CD4-positive, alpha-beta T cell treated with Interleukin-12 subunit alpha and Interleukin-12 subunit beta, for 1 hour (primary cell): ENCODE data around the gene AREL1.
"Not testable (repeated sequence)": the region's sequence is repeated elsewhere in the genome, so short reads cannot be mapped to it uniquely, and the experiment has no call there.

Source experiments
- DNase-seq: peaks from one replicate; pipeline ENCODE4 v3.0.0-alpha.2; 2020

Gene AREL1, protein sequence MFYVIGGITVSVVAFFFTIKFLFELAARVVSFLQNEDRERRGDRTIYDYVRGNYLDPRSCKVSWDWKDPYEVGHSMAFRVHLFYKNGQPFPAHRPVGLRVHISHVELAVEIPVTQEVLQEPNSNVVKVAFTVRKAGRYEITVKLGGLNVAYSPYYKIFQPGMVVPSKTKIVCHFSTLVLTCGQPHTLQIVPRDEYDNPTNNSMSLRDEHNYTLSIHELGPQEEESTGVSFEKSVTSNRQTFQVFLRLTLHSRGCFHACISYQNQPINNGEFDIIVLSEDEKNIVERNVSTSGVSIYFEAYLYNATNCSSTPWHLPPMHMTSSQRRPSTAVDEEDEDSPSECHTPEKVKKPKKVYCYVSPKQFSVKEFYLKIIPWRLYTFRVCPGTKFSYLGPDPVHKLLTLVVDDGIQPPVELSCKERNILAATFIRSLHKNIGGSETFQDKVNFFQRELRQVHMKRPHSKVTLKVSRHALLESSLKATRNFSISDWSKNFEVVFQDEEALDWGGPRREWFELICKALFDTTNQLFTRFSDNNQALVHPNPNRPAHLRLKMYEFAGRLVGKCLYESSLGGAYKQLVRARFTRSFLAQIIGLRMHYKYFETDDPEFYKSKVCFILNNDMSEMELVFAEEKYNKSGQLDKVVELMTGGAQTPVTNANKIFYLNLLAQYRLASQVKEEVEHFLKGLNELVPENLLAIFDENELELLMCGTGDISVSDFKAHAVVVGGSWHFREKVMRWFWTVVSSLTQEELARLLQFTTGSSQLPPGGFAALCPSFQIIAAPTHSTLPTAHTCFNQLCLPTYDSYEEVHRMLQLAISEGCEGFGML

DNA sequence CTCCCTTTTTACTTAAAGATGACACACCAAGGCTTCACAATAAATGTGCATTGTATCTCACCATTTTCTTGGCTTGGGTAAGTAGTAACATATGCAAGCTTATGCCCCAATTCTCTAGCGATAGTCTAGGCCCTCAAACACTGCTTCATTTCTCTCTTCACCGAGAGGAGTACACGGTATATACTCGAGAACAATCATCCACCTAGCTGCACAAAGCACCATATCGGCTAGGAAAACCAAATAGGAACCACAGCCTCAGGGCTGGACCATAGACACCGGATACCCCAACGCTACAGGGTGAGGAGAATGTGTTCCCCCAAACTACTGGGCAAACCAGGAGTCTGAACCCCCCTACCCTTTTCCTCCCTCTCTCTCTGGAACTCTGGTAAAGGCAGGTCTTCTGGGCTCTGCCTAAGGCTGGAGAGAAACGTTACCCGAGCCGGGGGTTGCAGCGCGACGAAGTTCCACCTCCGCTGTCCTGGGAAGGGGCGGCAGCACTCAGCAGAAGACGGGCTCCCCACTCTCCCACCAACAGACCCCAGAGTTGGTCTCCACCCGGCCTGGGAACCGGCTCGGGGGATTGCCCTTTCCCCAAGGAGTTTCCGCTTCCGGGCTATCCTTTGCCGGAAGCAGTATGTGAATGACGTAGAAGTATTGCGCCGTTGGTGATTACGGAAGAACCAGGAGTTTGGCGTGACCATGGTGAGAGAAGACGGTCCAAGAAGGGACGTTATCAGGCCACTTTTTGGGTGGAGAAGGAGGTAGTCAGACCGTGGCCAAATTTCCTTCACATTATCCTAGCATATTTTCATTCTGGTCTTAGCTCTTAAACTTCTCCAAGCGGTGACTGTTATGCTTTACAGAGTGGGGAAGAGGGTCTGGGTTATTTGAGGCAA lies at the start of gene AREL1, which contains the start of gene FCF1:
Gene AREL1, minus strand, starts transcription at position 582 of the 896 bp plus-strand sequence. CDS start 27,465 bp downstream, outside the sequence.
Gene FCF1, plus strand, starts transcription at position 646 of the 896 bp plus-strand sequence. Its CDS starts 54 bp downstream, at position 700.
- DNase-seq: peak; percentile 87

DNA sequence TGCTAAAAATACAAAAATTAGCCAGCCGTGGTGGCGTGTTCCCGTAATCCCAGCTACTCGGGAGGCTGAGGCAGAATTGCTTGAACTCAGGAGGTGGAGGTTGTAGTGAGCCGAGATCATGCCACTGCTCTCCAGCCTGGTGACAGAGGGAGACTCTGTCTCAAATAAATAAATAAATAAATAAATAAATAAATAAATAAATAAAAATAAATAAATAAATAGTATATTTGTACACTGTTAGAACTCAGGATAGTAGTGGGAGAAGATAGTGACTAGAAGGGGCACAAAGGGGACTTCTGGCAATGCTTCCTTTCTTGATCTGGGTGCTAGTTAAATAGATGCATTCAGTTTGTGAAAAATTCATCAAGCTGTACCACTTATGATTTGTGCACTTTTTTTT lies 45.6 kb upstream of the AREL1 start:
- DNase-seq: not testable (repeated sequence)

DNA sequence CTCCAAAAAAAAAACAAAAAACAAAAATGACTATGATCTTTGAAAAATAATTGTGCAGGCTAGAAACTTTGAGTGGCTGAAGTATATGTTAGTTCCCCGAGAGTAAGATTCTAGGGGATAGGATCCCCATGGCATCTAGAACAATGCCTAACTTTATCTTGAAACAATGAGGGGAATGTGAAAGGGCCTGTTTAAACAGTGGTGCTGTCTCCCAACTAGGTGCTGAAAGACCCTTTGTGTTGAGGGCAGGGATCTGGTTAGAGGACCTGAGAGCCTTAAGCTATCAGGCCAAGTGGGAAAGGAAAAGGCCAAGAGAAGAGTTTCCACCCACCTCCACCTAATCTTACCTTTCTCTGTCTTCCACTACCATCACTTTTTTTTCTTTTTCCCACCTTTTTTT lies 43.4 kb upstream of the AREL1 start:
- DNase-seq: no peak

DNA sequence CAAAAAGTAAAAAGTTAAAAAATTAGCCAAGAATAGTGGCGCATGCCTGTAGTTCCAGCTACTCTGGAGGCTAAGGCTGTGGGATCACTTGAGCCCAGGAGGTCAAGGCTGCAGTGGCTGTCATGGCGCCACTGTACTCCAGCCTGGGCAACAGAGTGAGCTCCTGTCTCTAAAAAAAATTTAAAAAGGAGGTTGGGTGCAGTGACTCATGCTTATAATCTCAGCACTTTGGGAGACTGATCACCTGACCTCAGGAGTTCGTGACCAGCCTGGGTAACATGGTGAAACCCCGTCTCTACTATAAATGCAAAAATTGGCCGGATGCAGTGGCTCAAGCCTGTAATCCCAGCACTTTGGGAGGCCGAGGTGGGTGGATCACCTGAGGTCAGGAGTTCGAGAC lies 42.0 kb upstream of the AREL1 start:
- DNase-seq: no peak

DNA sequence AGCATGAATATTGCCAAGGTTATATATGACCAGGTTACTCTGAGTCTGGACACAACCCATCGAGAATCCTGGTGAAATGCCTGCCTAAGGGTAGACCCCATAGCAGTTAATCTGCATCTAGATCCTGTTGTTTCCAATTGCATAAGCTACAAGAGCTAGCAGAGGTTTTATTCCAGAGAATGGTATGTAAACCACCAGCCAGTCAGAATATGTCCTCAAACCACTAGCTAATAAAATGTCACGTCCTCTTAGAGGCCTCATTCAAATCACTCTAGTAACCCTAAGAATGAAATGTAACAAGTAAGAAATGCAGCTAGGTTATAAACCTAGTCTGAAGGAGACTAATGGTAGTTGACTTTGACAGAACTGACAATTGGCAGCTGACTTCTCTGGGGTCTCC lies 41.3 kb upstream of the AREL1 start:
- no peak for DNase-seq

DNA sequence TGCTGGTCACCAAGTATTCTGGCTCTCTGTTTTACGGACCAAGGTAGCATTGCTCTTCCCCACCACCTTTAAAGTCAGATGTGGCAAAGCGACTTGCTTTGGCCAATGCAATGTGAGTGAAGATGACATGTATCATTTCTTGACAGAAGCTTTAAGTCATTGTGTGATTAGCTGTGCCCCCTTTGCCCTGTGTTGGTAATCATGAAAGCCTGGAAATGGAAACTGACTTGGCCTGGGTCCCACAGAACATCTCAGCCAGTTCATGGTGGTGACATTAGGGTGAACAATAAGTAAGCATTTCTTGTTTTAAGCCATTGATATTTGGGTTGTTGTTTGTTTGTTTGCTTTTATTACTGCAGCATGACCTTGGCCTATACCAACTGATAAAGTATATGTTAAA lies 34.4 kb upstream of the AREL1 start:
- DNase-seq: no peak

DNA sequence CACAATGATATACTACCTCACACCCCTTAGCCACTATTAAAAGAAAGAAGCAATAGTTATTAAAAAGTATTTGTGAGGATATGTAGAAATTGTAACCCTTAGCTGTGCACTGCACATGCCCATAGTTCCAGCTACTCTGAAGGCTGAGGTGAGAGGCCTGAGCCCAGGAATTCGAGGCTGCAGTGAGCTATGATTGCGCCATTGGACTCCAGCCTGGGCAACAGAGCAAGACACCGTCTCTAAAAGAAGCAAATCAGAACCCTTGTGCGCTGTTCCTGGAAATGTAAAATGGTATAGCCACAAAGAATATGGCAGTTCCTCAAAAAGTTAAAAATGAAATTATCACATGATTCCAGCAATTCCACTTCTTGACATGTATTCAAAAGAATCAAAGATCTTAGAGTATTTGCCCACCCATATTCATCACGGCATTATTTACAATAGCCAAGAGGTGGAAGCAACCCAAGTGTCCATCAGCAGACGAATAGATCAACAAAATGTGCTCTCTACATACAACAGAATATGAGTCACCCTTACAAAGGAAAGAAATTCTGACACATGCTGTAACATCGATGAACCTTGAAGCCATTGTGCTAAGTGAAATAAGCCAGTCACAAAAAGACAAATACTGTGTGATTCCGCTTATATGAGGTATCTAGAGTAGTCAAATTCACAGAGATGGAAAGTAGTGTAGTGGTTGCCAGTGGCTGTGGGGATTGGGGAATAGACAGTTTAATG lies 26.6 kb upstream of the AREL1 start:
- no peak for DNase-seq

DNA sequence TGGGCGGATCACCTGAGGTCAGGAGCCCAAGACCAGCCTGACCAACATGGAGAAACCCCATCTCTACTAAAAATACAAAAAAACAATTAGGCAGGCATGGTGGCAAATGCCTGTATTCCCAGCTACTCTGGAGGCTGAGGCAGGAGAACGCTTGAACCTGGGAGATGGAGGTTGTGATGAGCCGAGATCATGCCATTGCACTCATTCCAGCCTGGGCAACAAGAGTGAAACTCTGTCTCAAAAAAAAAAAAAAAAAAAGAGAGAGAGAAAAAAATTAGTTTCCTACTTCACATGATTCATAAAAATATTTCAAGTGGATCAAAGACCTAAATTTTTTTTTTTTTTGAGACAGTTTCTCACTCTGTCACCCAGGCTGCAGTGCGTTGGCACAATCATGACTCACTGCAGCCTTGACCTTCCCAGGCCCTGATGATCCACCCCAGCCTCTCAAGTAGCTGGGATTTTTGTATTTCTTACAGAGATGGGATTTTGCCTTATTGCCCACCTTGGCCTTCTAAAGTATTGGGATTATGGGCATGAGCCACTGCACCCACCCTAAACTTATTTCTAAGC lies 25.0 kb upstream of the AREL1 start:
- no peak for DNase-seq

DNA sequence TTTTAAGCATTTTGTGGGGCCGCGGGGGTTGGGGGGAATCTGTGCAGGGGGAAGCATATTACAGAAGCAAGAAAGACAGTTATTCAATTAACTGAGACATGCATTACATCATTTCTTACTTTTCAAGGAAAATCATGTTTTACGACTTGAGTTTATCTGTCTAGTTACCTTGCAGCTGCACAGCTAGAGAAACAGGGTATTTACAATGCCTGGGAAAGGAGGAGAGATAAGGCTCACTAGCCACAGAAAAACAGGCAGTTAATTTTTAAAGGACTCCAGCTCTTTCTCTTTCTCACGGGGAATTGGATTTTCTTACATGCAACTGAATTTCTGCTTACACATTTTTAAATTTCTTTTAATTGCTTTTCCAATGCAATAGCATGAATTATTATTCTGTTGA lies 22.2 kb upstream of the AREL1 start:
- DNase-seq: no peak

DNA sequence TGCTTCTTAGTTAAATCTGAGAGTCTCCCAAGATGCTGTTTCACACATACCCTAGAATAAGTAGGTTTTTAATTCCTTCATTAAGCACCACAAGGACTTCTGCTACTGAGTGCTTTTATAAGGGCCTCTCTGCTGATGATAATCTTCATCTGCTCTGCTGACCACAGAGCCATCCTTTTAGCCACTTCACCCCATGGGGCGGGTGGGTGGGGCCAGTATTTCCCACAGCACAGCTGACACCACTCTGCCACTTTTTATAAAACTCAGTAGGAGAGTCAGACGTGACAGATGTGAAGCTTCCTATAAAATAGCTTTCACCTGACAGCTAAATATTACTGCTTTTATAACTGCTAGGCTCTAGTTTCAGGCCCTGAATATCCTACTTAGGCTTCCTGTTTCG lies 20.3 kb upstream of the AREL1 start:
- no peak for DNase-seq

DNA sequence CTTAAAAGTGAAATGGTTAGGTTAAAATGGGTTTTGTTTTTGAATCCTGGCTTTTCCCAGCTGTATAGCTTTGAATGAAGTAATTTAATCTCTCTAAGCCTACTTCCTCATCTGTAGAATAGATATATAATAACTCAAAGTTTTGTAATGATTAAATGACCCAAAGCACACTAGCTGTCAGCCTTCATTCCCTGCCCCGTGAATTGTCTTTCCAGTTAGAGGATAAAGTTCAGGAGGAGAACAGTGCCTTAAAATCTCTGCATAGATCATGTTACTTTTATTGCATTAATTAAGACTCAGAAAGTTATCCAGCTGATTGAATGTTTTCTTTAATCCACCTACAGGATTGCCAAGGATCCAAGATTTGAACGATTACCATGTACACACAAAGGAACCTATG lies 19.5 kb upstream of the AREL1 start:
- DNase-seq: no peak

DNA sequence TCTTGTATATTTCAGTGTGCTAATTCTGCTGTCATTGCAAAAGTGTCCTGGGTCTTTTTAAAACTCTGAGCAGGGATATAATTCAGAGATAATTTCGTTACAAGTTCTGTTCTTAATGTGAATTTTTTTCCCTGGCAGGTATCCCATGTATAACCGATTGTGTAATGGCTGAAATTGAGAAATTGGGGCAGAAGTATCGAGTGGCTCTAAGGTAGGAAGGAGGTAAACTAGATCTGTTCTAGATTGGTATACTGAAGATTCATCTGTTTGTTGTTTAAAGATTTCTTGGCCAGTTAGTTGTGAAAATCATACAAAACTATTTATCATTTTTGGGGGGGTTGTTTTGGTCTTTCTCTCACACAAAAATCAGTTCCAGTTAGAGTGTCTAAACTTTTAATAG lies 10.3 kb upstream of the AREL1 start:
- no peak for DNase-seq

DNA sequence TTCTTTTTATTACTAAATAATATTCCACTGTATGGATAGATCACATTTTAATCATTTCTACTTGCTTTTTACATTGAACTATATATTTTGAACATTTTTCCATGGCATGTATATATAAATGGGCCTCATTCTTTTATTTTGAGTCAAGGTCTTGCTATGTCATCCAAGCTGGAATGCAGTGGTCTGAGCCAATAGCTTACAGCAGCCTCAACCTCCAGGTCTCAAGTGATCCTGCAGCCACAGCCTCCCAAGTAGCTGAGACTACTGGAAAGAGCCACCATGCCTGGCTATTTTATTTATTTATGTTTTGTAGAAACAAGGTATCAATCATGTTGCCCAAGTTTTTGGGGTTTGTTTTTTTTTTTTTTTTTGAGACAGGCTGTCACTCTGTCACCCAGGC lies 7.6 kb upstream of the AREL1 start:
- DNase-seq: no peak

DNA sequence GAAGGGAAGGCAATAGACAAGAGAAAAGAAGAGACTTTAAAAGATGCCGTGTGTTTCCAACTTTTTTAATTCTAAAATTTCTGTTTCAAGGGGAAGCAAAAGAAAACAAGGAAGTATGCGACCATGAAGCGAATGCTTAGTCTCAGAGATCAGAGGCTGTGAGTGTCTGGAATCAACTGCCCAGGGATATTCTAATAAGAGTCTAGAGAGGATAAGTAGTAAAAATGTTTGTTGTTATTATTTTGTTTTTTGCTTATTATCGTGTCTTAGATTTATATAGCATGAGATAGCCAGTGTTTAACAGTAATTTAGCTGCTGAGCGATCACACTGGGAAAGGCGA lies 485 bp upstream of the AREL1 start:
- no peak for DNase-seq

DNA sequence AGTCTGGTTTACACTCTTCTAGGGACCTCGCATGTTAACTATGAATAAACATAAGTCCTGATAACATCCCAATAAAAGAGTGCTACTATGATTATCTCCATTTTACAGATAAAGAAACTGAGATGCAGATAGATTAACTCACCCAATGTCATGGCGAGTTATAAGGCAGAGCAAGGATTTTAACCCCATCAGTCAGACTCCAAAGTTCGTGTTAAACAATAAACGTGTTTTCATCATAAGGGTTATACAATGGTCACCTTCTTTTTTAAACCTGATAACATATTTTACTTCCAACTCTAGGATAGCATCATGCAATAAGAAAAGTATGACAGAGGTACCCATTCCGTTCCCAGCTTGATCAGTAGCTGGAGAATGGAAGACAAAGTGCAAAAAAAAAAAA lies 1.2 kb downstream of the AREL1 start:
- no peak for DNase-seq

DNA sequence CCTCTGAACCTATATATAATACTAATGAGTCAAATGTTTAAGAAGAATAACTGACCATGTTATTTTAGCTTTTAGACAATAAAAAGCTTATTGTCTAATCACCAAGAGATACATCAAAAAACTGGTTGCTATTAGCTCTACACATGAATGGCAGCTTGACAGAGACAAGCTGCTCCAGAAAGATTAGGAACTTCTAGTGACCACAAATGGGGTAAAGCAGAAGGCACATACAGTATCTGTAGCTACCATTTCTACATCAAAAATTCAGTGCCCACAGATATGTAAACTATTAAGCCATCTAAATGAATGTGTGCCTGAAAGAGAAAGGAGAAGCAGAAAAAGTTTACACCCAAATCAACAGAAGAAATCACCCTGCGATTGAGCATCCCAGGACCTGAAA lies 2.4 kb downstream of the AREL1 start:
- no peak for DNase-seq

DNA sequence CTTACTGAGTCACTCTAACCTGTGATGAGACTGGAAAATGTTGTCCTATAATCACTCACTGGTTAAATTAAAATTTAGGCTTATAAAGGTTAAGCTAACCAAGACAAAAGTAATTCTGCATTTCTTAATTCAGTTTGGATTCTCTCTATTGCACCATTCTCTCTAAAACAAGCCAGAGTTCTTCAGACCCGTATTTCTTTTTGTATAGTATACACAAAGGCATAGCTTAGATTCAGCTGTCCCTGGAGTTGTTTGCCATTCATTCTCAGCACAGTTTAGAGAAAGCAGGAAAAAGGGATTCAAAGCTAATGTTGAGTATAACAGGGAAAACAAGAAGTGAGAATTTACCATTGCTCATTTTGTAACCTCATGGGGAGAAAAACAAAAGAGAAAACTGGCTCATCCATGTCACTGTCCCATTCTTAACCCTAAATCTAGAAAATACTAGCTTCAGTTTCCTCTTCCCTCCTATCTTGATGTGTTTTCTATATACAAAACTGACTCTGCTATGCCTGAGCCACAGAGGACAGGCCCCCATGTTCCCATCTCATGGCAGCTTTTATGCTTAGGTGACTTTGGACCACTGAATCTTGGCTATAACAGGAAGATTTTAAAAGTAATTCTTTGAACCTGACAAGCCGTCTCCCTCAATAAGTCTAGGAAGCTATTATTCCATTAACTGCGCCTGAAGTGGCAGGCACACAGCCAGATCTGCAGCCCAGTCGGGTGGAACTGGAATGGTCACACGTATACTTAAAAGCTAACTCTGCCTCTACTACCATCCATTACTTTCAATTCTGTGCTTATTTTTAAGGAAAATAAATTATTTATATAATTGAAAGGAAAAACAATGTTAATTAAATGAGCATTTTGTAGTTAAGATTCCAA lies 7.0 kb downstream of the AREL1 start:
- DNase-seq: no peak

DNA sequence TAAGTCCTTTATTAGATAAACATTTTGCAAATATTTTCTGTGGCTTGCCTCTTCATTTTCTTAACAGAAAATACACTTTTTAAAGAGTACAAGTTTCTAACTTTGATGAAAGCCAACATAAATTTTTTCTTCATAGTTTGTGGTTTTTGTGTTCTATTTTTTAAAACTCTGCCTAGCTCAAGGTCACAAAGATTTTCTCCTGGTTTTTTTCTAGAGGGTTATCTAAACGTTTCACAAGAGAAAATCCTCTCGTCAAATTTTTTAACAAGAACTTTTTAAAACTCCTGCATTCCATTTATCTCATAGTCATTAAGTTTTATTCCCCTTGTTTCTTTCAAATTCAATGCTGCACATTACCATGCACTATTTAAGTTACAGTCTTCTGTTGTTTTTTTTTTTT lies 8.2 kb downstream of the AREL1 start:
- no peak for DNase-seq

DNA sequence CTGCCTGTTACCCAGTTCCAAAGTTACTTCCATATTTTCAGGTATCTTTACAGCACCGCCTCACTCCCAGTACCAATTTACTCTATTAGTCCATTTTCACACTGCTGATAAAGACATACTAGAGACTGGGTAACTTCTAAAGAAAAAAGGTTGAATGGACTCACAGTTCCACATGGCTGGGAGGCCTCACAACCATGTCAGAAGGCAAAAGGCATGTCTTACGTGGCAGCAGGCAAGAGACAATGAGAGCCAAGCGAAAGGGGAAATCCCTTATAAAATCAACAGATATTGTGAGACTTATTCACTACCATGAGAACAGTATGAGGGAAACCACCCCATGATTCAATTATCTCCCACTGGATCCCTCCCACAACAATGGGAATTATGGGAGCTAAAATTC lies 9.8 kb downstream of the AREL1 start:
- DNase-seq: no peak

DNA sequence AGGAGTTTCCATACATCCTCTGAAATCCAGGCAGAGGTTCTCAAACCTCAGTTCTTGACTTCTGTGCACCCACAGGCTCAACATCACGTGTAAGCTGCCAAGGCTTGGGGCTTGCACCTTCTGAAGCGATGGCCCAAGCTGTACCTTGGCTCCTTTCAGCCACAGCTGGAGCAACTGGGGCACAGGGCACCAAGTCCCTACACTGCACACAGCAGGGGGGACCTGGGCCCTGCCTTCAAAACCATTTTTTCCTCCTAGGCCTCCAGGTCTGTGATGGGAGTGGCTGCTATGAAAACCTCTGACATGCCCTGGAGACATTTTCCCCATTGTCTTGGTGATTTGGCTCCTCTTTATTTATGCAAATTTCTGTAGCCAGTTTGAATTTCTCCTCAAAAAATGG lies 10.6 kb downstream of the AREL1 start:
- no peak for DNase-seq

DNA sequence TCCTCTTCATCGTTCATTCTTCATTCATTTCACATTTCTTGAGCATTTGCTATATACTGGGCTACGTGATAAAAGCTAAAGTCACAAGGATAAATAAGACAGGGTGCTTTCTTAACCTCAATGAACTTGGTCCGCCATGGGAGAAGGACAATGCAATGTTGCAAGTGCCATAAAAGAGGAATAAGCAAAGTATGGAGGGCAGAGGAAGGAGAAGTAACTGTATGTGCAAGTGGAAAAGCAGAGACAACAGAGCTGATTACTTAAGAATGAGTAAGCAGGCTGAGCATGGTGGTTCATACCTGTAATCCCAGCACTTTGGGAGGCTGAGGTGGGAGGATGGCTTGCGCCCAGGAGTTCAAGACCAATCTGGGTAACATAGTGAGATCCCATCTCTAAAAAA lies 14.4 kb downstream of the AREL1 start:
- DNase-seq: no peak
